CD4-positive, alpha-beta T cell treated with Interleukin-4 for 1 hour (primary cell): Measurements from ENCODE around the gene CCDC178.

ENCODE experiments used
- DNase-seq, 2 donors: peaks; one replicate each; pipeline ENCODE4 v3.0.0-alpha.2; 2020 to 2022

Gene CCDC178

GRCh38 chr18:32907648-32908423, 532.7 kb downstream of the CCDC178 start:
- no peak for DNase-seq

DNA sequence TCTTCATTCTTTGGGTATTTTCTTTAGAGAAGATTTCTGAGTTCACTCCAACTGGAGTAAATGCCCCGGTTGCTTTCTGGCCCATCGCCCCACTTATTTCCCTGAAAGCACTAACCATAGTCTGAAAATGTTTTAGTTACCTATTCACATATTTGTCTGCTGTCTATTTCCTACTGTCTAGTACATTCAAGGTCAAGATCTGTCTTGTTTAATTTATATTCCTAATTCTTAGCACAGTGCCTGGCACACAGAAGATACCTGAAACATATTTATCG, 533.3 kb downstream of the CCDC178 start:
- no peak for DNase-seq

- DNase-seq = no peak
Observed at GRCh38 chr18:32906506-32907310, 533.8 kb downstream of the CCDC178 start.

GRCh38 chr18:32905651-32906050, 534.9 kb downstream of the CCDC178 start:
- no peak for DNase-seq

DNA sequence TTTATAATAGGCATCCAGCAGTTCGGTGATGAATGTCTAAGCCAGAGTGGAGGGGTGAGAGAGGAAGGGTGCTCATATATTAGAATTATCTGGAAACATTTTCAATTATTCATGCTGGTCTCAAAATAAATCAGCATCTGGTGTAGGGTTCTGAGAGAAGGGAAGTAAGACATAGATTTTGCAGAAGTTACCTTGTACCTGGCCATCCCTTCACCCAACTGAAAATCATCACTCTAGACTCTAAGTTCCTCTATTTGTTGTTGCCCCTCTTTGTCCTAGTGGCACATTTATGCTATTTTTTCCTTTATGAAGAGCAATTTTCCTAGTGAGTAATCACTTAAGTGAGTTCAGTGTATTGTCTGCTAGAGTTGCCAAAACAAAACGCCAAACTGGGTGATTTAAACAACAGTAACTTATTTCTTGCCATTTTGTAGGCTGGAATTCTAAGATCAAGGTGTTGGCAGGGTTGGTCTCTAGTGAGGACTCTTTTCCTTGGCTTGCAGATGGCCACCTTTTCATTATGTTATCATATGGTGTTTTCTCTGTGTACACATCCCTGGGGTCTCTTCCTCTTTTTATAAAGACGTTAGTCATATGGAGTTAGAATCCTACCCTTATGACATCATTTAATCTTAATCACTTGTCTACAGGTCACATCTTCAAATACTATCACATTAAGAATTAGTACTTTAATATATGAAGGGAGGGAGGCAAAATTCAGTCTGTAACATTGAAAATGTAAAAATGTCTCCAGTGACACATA, 537.8 kb downstream of the CCDC178 start:
- DNase-seq = no peak

DNA sequence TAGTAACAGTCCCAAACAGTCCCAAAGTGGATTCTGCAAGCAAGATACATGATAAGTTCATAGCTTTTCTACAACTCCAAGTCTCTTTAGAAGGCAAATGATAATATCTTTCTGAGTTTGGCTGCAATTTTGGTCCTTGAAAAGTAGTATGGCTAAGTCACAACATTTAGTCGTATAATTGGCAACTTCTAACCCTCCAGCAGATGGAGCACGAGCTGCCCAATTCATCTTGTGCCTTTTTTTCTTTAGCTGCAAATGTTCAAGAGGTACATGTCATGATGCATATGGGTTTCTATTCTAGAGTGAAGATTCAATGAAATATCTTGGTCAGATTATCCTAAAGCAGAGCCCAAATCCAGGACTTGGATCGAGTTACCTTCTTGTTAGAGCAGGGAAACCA, 540.7 kb downstream of the CCDC178 start:
- no peak for DNase-seq

DNA sequence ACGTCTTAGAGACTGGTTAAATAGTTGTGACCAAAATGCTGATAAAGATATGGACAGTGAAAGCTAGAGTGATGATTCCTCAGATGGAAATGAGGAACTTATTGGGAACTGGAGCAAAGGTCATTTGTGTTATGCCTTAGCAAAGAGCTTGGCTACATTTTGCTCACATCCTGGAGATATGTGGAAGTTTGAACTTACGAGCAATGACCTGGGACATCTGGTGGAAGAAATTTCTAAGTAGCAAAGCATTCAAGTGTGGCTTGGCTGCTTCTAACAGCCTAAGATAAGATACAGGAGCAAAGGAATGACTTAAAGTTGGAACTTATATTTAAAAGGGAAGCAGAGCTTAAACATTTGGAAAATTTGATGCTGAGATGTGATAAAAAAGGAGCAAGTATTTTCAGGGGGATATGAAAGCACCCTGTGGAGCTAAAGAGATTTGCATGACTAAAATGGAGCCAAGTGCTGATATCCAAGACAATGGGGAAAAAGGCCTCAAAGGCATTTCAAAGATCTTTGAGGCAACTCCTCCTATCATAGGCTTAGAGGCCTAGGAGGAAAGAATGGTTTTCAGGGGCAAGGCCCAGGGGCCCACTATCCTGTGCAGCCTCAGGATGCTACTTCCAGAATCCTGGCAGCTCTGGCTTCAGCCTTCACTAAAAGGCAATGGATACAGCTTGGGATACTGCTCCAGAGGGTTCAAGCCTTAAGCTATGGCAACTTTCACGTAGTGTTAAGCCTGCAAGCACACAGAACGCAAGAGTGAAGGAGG, 543.6 kb downstream of the CCDC178 start:
- no peak for DNase-seq

- no peak for DNase-seq
Observed at GRCh38 chr18:32893915-32894314, 546.6 kb downstream of the CCDC178 start.

DNA sequence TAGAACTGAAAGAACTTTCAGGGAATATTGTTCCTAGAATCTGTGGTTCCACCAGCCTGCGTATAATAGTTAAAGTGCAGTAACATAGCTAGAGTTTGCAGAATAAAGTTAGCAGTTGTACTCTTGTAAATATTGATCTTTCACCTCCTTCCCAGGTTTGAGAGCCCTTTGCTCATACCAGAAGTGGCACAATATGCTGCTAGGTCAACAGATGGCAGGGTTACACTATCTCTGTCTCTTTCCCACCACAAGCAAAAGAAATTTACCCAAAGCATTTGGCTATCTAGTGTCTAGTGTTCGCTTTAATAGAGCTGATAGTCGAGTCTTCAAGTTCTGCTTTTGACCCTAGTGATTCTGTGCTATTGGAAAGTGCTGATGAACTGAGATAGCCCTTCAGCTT, 548.7 kb downstream of the CCDC178 start:
- DNase-seq = no peak

GRCh38 chr18:32891130-32891529, 549.4 kb downstream of the CCDC178 start:
- no peak for DNase-seq

- DNase-seq = no peak
Observed at GRCh38 chr18:32889615-32890593, 550.6 kb downstream of the CCDC178 start.

DNA sequence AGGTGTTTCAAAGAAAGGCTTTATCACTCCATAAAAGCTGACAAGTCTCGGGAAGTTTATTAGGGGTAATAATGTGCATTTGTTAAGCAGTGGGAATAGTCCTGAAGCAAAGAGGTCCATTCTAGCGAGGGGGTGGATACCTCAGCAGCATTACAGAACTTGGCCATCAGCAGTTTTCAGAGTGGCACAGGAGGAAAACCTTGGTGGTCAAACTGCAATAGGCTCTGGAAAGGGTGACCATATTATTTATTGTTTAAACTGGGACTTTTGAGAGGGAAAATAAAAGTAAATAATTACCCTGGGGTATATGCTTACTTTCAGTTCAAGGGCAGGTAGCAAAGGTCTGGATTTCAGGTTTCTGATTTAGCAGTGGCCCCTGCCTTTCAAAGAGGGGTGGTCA, 552.2 kb downstream of the CCDC178 start:
- DNase-seq = no peak
